ENCODE results near the gene BAIAP2. TPM values are rescaled to one million over a fixed set of nuclear protein-coding genes. Genes with fewer than 3 reads are reported as not detected.
A peak's percentile ranks its signal among the peaks of the same experiment; 100 is the strongest.

Gene BAIAP2
- total RNA-seq, 1 donor from 2014 or later, result 139 TPM

DNA sequence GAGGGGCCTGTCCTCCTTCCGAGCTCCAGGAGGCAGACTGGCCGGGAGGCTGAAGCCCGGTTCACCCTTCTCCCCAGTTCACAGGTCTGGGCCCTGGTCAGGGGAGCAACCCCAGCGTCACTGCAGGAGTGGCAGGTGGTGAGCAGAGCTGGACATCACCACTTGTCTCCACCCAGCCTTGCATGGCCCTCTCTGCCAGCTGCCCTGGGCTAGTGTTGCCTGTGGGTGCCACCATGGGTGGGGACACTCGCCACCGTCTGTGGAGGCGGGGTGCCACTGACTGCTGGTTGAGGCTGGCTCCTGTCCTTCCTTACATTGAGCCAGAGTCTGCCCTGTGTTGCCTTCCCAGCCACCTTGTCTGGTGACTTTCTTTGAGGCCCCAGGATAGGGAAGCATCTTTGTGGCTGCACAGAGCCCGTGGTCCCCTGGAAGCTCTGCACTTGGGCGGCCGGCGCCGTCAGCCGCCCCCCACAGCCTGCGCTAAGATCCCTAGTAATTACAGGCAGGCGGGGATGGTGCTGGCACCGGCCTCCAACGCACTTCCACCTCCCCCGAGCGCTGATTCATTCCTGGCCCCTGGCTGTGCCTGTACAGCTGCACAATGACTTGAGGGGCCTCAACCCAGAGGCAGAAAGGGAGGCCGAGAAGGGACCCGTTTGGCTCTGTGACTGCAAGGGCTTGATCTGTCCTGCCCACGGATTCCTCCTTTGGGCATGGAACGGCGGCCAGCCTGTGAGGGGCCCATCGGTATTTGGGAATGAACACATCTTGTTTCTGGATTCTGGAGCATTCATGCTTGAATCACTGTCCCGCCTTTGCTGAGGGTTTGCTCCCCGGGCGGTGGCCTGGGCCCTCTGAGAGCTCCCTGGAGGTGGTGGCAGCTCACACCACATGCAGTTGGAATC lies 5.2 kb downstream of the BAIAP2 start:
- ATAC-seq, result no peak
- Histone ChIP-seq H3K4me3 (no peak overlapping the region), H3K4me1 (peaks cover 69% of the 10 kb centered on the region), H3K27me3 (no peaks in the 10 kb centered on the region), H3K36me3 (no peaks in the 10 kb centered on the region), H3K9me3 (no peaks in the 10 kb centered on the region), H3K27ac (peak overlapping the region; percentile 58)
- DNase-seq, result no peak
- intact Hi-C loops (cut with DNase I), result no loop called here
- TF ChIP-seq, protein P1, sequence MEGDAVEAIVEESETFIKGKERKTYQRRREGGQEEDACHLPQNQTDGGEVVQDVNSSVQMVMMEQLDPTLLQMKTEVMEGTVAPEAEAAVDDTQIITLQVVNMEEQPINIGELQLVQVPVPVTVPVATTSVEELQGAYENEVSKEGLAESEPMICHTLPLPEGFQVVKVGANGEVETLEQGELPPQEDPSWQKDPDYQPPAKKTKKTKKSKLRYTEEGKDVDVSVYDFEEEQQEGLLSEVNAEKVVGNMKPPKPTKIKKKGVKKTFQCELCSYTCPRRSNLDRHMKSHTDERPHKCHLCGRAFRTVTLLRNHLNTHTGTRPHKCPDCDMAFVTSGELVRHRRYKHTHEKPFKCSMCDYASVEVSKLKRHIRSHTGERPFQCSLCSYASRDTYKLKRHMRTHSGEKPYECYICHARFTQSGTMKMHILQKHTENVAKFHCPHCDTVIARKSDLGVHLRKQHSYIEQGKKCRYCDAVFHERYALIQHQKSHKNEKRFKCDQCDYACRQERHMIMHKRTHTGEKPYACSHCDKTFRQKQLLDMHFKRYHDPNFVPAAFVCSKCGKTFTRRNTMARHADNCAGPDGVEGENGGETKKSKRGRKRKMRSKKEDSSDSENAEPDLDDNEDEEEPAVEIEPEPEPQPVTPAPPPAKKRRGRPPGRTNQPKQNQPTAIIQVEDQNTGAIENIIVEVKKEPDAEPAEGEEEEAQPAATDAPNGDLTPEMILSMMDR (IDR thresholded peaks at IDR 0.05), result no peak

- ATAC-seq (no peak), DNase-seq (no peak)
- TF ChIP-seq, protein P1 (IDR thresholded peaks at IDR 0.05), result peak; percentile 37
- Histone ChIP-seq H3K4me3 (no peak overlapping the region), H3K36me3 (no peaks in the 10 kb centered on the region), H3K9me3 (no peaks in the 10 kb centered on the region), H3K27me3 (no peaks in the 10 kb centered on the region), H3K4me1 (peaks cover 77% of the 10 kb centered on the region), H3K27ac (peak overlapping the region; percentile 58)
- intact Hi-C loops (cut with DNase I), result no loop called here
These were observed 5.9 kb downstream of the BAIAP2 start for GRCh38 chr17:81040791-81041337.

DNA sequence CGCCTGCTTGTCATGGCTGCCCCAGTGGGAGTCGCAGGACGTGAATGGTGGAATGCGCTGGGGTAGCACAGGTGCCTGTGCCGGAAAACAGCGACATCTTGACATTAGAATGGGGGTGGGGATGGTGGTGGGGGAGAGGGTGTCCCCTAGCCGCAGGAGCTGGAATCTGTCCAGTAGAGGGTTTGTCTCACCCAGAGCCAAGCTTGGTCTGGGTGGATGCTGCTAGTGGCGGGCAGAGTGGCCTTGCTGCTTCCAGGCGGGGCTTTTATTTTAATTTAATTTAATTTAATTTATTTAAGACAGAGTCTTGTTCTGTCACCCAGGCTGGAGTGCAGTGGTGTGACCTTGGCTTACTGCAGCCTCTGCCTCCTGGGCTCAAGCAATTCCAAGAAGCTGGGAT lies 7.7 kb downstream of the BAIAP2 start:
- H3K4me1 ChIP-seq, result peaks cover 90% of the 10 kb centered on the region
- peak overlapping the region; percentile 88 for H3K27ac ChIP-seq
- no peaks in the 10 kb centered on the region for H3K9me3 ChIP-seq
- H3K4me3 ChIP-seq, result no peak overlapping the region
- DNase-seq, result no peak
- intact Hi-C loops (cut with DNase I), result no loop called here
- H3K27me3 ChIP-seq, result no peaks in the 10 kb centered on the region
- TF ChIP-seq, protein P1 (IDR thresholded peaks at IDR 0.05), result no peak
- H3K36me3 ChIP-seq, result no peaks in the 10 kb centered on the region
- ATAC-seq, result no peak

- TF ChIP-seq, protein P1 (IDR thresholded peaks at IDR 0.05), result no peak
- Histone ChIP-seq H3K4me1 (peaks cover 90% of the 10 kb centered on the region), H3K4me3 (no peak overlapping the region), H3K27ac (peak overlapping the region; percentile 88), H3K27me3 (no peaks in the 10 kb centered on the region), H3K36me3 (no peaks in the 10 kb centered on the region), H3K9me3 (no peaks in the 10 kb centered on the region)
- intact Hi-C loops (cut with DNase I), result no loop called here
- DNase-seq (no peak), ATAC-seq (no peak)
These were observed 8.4 kb downstream of the BAIAP2 start for GRCh38 chr17:81043319-81043724.

- Histone ChIP-seq H3K4me1 (peaks cover 90% of the 10 kb centered on the region), H3K4me3 (no peak overlapping the region), H3K27me3 (no peaks in the 10 kb centered on the region), H3K36me3 (no peaks in the 10 kb centered on the region), H3K27ac (peak overlapping the region; percentile 88), H3K9me3 (no peaks in the 10 kb centered on the region)
- ATAC-seq (peak; percentile 79), DNase-seq (peak; percentile 90)
- intact Hi-C loops (cut with DNase I), result no loop called here
- TF ChIP-seq, protein P1 (IDR thresholded peaks at IDR 0.05), result no peak
These were observed 8.9 kb downstream of the BAIAP2 start for GRCh38 chr17:81043725-81044427.
